HG03196 (cell line): ENCODE results near the gene DAAM1.

Experiments used
- ATAC-seq: cut with Tn5 transposase; IDR thresholded peaks from one replicate; pipeline ENCODE4 v1.9.1; 2021; ENCODE audit not compliant: unreplicated experiment

DAAM1 gene

GRCh38 chr14:59215757-59216156 is 27.3 kb downstream of the DAAM1 start:
- no peak for ATAC-seq

- ATAC-seq: no peak
These were observed 28.5 kb downstream of the DAAM1 start for GRCh38 chr14:59217011-59217410.

- no peak for ATAC-seq
These were observed 33.1 kb downstream of the DAAM1 start for GRCh38 chr14:59221568-59221967.

- ATAC-seq: no peak
These were observed 35.9 kb downstream of the DAAM1 start for GRCh38 chr14:59224341-59224740.

GRCh38 chr14:59225281-59225680 is 36.8 kb downstream of the DAAM1 start:
- ATAC-seq: no peak

- no peak for ATAC-seq
These were observed 40.0 kb downstream of the DAAM1 start for GRCh38 chr14:59228421-59228820.

- no peak for ATAC-seq
These were observed 41.4 kb downstream of the DAAM1 start for GRCh38 chr14:59229653-59230406.

GRCh38 chr14:59236195-59236594 is 47.7 kb downstream of the DAAM1 start:
- no peak for ATAC-seq

- no peak for ATAC-seq
These were observed 49.7 kb downstream of the DAAM1 start for GRCh38 chr14:59238216-59238615.

GRCh38 chr14:59239022-59239421 is 50.6 kb downstream of the DAAM1 start:
- ATAC-seq: no peak

- ATAC-seq: peak; percentile 69
These were observed 51.9 kb downstream of the DAAM1 start for GRCh38 chr14:59240356-59240755.

- ATAC-seq: no peak
These were observed 52.7 kb downstream of the DAAM1 start for GRCh38 chr14:59241121-59241520.

GRCh38 chr14:59243174-59243573 is 54.7 kb downstream of the DAAM1 start:
- no peak for ATAC-seq

GRCh38 chr14:59244581-59244980 is 56.1 kb downstream of the DAAM1 start:
- ATAC-seq: no peak

GRCh38 chr14:59245809-59246295 is 57.4 kb downstream of the DAAM1 start:
- peak; percentile 85 for ATAC-seq

- ATAC-seq: no peak
These were observed 58.1 kb downstream of the DAAM1 start for GRCh38 chr14:59246566-59246965.

GRCh38 chr14:59247801-59248584 is 59.5 kb downstream of the DAAM1 start:
- no peak for ATAC-seq

- ATAC-seq: no peak
These were observed 60.6 kb downstream of the DAAM1 start for GRCh38 chr14:59249029-59249428.

GRCh38 chr14:59251811-59252771 is 63.6 kb downstream of the DAAM1 start:
- ATAC-seq: no peak

GRCh38 chr14:59252772-59253500 is 64.5 kb downstream of the DAAM1 start:
- ATAC-seq: no peak
